Measurements from ENCODE around the gene TFG. TPM values are rescaled to one million over a fixed set of nuclear protein-coding genes. Genes with fewer than 3 reads are reported as not detected.

The TFG gene
- total RNA-seq, 2 experiments from 2014 or later: 61.4 to 79.8 TPM

Other genes with a start within 250 kb of the TFG start
- 1 to 10 TPM; 2.2 to 3.1 TPM for gene TMEM45A, start 216.9 kb upstream of the TFG start, total RNA-seq
- not detected for gene ADGRG7, start 99.9 kb upstream of the TFG start, total RNA-seq